ENCODE results near the gene ROR2. TPM values are rescaled to one million over a fixed set of nuclear protein-coding genes. Genes with fewer than 3 reads are reported as not detected.

Gene ROR2
- total RNA-seq, 4 donors from 2014 or later, result 9.5 to 17.7 (median 15.9) TPM

DNA sequence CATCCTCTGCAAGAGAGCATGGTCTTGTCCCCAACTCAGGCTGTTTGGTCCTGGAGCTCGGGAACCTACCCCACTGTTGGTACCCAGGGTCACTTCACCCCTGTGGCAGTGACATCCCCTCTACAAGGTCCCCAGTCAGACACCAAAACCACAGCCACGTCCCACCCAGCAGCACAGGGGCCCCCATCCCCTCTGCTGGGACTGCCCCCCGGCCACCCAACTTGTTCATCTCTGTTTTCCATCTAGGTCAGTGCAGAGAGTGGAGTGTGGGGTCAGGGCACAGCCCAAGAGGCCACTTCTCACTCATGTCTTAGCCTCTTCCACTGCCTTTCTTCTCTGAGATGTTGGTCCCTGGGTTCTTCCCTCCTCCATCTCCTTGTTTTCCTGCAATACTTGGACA lies 292.5 kb downstream of the ROR2 start:
- Histone ChIP-seq H3K9me3 (no peaks in the 10 kb centered on the region), H3K27me3 (no peaks in the 10 kb centered on the region), H3K36me3 (no peaks in the 10 kb centered on the region), H3K4me3 (replicated peaks in 1 of 3) (no peak overlapping the region), H3K27ac (no peak overlapping the region), H3K4me1 (no peaks in the 10 kb centered on the region)
- TF ChIP-seq, protein P1, sequence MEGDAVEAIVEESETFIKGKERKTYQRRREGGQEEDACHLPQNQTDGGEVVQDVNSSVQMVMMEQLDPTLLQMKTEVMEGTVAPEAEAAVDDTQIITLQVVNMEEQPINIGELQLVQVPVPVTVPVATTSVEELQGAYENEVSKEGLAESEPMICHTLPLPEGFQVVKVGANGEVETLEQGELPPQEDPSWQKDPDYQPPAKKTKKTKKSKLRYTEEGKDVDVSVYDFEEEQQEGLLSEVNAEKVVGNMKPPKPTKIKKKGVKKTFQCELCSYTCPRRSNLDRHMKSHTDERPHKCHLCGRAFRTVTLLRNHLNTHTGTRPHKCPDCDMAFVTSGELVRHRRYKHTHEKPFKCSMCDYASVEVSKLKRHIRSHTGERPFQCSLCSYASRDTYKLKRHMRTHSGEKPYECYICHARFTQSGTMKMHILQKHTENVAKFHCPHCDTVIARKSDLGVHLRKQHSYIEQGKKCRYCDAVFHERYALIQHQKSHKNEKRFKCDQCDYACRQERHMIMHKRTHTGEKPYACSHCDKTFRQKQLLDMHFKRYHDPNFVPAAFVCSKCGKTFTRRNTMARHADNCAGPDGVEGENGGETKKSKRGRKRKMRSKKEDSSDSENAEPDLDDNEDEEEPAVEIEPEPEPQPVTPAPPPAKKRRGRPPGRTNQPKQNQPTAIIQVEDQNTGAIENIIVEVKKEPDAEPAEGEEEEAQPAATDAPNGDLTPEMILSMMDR (IDR thresholded peaks at IDR 0.05), result no peak
- no peak for TF ChIP-seq POLR2A (IDR thresholded peaks at IDR 0.05)
- 83 to 87% methylated on average over 3 of the region's 3 CpGs for WGBS, 2 donors
- intact Hi-C loops (cut with DNase I), result no loop called here
- DNase-seq, result no peak

DNA sequence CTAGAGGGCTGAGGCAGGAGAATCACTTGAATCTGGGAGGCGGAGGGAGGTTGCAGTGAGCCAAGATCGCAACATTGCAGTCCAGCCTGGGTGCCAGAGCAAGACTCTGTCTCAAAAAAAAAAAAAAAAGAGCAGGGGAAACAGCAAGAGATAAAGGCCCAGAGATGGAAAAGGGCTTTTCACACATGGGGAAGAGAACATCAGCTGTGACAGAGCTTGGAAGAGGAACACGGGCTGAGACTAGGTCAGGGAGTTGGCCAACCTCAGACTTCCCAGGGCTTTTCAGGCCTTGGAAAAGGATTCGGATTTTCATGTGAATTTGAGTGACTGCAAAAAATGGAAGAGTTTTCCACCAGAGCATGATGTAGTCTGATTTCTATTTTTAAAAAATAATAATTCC lies 294.4 kb downstream of the ROR2 start:
- intact Hi-C loops (cut with DNase I), result no loop called here

DNA sequence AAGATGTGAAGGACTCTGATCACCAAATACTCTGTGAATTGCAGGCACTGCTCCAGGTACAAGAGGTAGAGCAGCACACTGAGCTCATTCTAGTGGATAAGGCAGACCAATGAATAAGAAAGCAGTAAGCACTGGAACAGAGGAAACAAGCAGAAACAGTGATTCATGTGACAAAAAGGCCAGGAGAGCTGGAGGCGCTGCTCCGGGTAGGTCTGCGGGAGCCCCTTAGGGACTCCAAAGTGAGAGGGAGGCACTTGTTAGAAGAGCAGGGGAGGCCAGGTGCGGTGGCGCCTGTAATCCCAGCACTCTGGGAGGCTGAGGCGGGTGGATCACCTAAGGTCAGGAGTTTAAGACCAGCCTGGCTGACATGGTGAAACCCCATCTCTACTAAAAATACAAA lies 294.8 kb downstream of the ROR2 start:
- TF ChIP-seq, protein P1 (IDR thresholded peaks at IDR 0.05), result no peak
- DNase-seq, result no peak
- Histone ChIP-seq H3K27me3 (no peaks in the 10 kb centered on the region), H3K4me1 (no peaks in the 10 kb centered on the region), H3K27ac (no peak overlapping the region), H3K4me3 (replicated peaks in 1 of 3) (no peak overlapping the region), H3K36me3 (no peaks in the 10 kb centered on the region), H3K9me3 (no peaks in the 10 kb centered on the region)
- intact Hi-C loops (cut with DNase I), result no loop called here
- WGBS, 2 donors, result 64% methylated on average over 6 of the region's 6 CpGs

More for the DNA sequence above, 294.4 kb downstream of the ROR2 start:
- Histone ChIP-seq H3K9me3 (no peaks in the 10 kb centered on the region), H3K27ac (no peak overlapping the region), H3K4me1 (no peaks in the 10 kb centered on the region), H3K4me3 (replicated peaks in 1 of 3) (no peak overlapping the region), H3K36me3 (no peaks in the 10 kb centered on the region), H3K27me3 (no peaks in the 10 kb centered on the region)
- DNase-seq, result no peak
- no peak for TF ChIP-seq POLR2A (IDR thresholded peaks at IDR 0.05)
- TF ChIP-seq, protein P1 (IDR thresholded peaks at IDR 0.05), result no peak
- WGBS, 2 donors, result 67 to 74% methylated on average over 4 of the region's 4 CpGs

DNA sequence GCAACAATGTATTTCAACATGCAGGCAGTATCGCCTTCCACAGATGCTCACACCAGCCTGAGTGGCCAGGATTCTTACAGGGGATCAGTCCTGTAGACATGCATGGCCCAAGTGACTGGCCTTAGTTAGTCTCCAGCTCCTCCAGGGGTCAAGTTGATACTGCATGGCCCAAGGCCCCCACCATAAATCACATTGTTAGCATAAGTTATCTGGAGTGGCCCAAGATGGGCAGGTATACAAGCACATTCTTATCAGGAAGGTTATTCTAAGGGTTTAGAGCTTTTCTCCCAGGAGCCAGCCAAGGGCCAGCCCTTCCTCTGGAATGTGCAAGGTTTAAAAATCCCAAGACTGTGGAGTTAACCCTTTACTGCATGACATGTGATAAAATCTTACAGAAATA lies 295.5 kb downstream of the ROR2 start:
- Histone ChIP-seq H3K27ac (no peak overlapping the region), H3K4me1 (no peaks in the 10 kb centered on the region), H3K9me3 (no peaks in the 10 kb centered on the region), H3K4me3 (replicated peaks in 1 of 3) (no peak overlapping the region), H3K36me3 (no peaks in the 10 kb centered on the region), H3K27me3 (no peaks in the 10 kb centered on the region)
- no peak for DNase-seq
- WGBS, 2 donors, result 80 to 91% methylated on average over 1 of the region's 1 CpG
- TF ChIP-seq, protein P1 (IDR thresholded peaks at IDR 0.05), result no peak
- TF ChIP-seq POLR2A (IDR thresholded peaks at IDR 0.05), result no peak
- intact Hi-C loops (cut with DNase I), result no loop called here

DNA sequence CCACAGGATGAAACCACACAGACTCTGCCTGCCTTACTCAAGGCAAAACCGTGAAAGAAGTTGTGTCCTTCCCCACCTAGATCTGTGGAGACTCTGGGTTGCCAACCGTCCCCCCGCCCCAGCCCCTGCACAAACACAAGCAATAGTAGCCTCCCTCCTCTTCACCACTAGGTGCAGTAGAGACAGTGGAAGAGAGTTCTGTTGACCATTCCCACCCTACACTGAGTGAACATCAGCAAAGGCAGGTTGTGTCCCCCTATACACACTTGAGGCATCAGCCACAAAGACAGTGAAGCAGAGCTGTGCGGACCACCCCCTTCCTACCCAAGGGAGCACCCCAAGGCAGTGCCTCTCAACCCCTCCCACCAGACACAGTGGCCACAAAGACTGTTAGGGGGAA lies 302.7 kb downstream of the ROR2 start:
- no peaks in the 10 kb centered on the region for H3K36me3 ChIP-seq
- WGBS, 2 donors, result 84 to 90% methylated on average over 4 of the region's 4 CpGs
- H3K4me1 ChIP-seq, result no peaks in the 10 kb centered on the region
- no peak overlapping the region for H3K4me3 ChIP-seq (replicated peaks in 1 of 3)
- intact Hi-C loops (cut with DNase I), result no loop called here
- no peaks in the 10 kb centered on the region for H3K27me3 ChIP-seq
- no peak overlapping the region for H3K27ac ChIP-seq
- no peak for DNase-seq
- H3K9me3 ChIP-seq, result no peaks in the 10 kb centered on the region
- TF ChIP-seq, protein P1 (IDR thresholded peaks at IDR 0.05), result no peak
- no peak for TF ChIP-seq POLR2A (IDR thresholded peaks at IDR 0.05)

Data from thyroid gland (tissue), 4 donors.